Aortic smooth muscle cell (primary cell): ENCODE results near the gene FBXO44. TPM values are rescaled to one million over a fixed set of nuclear protein-coding genes. Genes with fewer than 3 reads are reported as not detected.

ENCODE experiments used
- total RNA-seq: library from RNA; depleted of rRNA; stranded (reverse); fragments of >200 nt; gene quantifications from 2 replicates; pipeline ENCODE4 v1.2.3, GENCODE V29; 2014

Gene FBXO44
- total RNA-seq = 8.9 and 10.2 TPM in 2 replicates

GRCh38 chr1:11654137-11654938 is at the start of gene FBXO44, which contains the start of gene FBXO2:
TSS of gene FBXO44 (plus strand) at chr1:11654877. CDS start at chr1:11655836, 959 bp downstream.
TSS of gene FBXO2 (minus strand) at chr1:11654429. CDS start at chr1:11654340, 89 bp downstream.

GRCh38 chr1:11681071-11681771 is 26.5 kb downstream of the FBXO44 start, which contains the start of gene MAD2L2:
TSS of gene MAD2L2 (minus strand) at chr1:11681148. CDS start at chr1:11680601, 547 bp downstream.

GRCh38 chr1:11691302-11691914 is 36.7 kb downstream of the FBXO44 start, which contains the start of gene DRAXIN:
TSS of gene DRAXIN (plus strand) at chr1:11691710. CDS start at chr1:11706259, 14,549 bp downstream.

Other genes with a start within 250 kb of the FBXO44 start
- gene DISP3, start 175.7 kb upstream of the FBXO44 start, total RNA-seq = not detected in 2 replicates
- 0.25 and 0.26 TPM in 2 replicates for gene FBXO2, start 448 bp upstream of the FBXO44 start, total RNA-seq
- 3.8 and 4.8 TPM in 2 replicates for gene FBXO6, start 9.3 kb downstream of the FBXO44 start, total RNA-seq
- gene MAD2L2, start 26.3 kb downstream of the FBXO44 start, total RNA-seq = 30.8 and 37.4 TPM in 2 replicates
- 0.50 and 0.53 TPM in 2 replicates for gene DRAXIN, start 36.8 kb downstream of the FBXO44 start, total RNA-seq
- gene AGTRAP, start 81.3 kb downstream of the FBXO44 start, total RNA-seq = 28.0 and 33.4 TPM in 2 replicates
- 0.92 and 0.99 TPM in 2 replicates for gene C1orf167, start 107.3 kb downstream of the FBXO44 start, total RNA-seq
- 37.0 and 49.1 TPM in 2 replicates for gene MTHFR, start 151.1 kb downstream of the FBXO44 start, total RNA-seq
- 9.6 and 13.7 TPM in 2 replicates for gene CLCN6, start 151.3 kb downstream of the FBXO44 start, total RNA-seq
- gene NPPA, start 192.9 kb downstream of the FBXO44 start, total RNA-seq = not detected in 2 replicates
- gene NPPB, start 204.1 kb downstream of the FBXO44 start, total RNA-seq = 0.12 TPM in 1 of 2 replicates, not detected in the other